HepG2 (cell line): ENCODE results near the gene TRAF4. TPM values are rescaled to one million over a fixed set of nuclear protein-coding genes. Genes with fewer than 3 reads are reported as not detected.
A peak's percentile ranks its signal among the peaks of the same experiment; 100 is the strongest.

Experiments used
- ARID2 ChIP-seq: sonication (generic); formaldehyde crosslinking; IDR thresholded peaks from 2 replicates; pipeline ENCODE4 v1.8.1; 2022; ENCODE audit warnings: mild to moderate bottlenecking, missing genetic modification reagents, borderline replicate concordance
- EED ChIP-seq: sonication (generic); formaldehyde crosslinking; IDR thresholded peaks from 2 replicates; pipeline ENCODE4 v1.5.0; 2020; ENCODE audit warnings: mild to moderate bottlenecking, missing genetic modification reagents
- ERF ChIP-seq: IDR thresholded peaks from 2 replicates; pipeline ENCODE4 v1.6.1; 2018; ENCODE audit warnings: missing biosample characterization, missing genetic modification reagents
- ESRRA ChIP-seq: sonication (generic); formaldehyde crosslinking; IDR thresholded peaks from 2 replicates; pipeline ENCODE4 v1.5.1; 2020; ENCODE audit warnings: mild to moderate bottlenecking, low read depth, missing genetic modification reagents
- HIVEP1 ChIP-seq: sonication (generic); formaldehyde crosslinking; IDR thresholded peaks from 2 replicates; pipeline ENCODE4 v1.4.0; 2020; ENCODE audit warnings: mild to moderate bottlenecking, missing genetic modification reagents
- MED1 ChIP-seq: sonication (generic); formaldehyde crosslinking; IDR thresholded peaks from 2 replicates; pipeline ENCODE4 v1.4.0; 2020; ENCODE audit warnings: missing genetic modification reagents
- SAFB2 ChIP-seq: sonication (generic); formaldehyde crosslinking; IDR thresholded peaks from 2 replicates; pipeline ENCODE4 v1.5.1; 2020; ENCODE audit warnings: missing genetic modification reagents, low read depth, mild to moderate bottlenecking, borderline replicate concordance
- SNAPC2 ChIP-seq: sonication (generic); formaldehyde crosslinking; IDR thresholded peaks from 2 replicates; pipeline ENCODE4 v1.8.1; 2022; ENCODE audit warnings: mild to moderate bottlenecking, missing genetic modification reagents
- SUZ12 ChIP-seq: fragments of 150-350 bp; IDR thresholded peaks from 2 replicates; pipeline ENCODE4 v1.6.1; 2014; ENCODE audit warnings: low read depth, low read length
- TAF1 ChIP-seq: sonication (generic); formaldehyde crosslinking; IDR thresholded peaks from 2 replicates; pipeline ENCODE4 v1.4.0; 2020; ENCODE audit warnings: missing genetic modification reagents
- TBX3 ChIP-seq: fragments of 450-650 bp; IDR thresholded peaks from 2 replicates; pipeline ENCODE4 v1.6.1; 2017; ENCODE audit warnings: antibody characterized with exemption, mild to moderate bottlenecking, inconsistent platforms, borderline replicate concordance
- TOPORS ChIP-seq: sonication (generic); formaldehyde crosslinking; IDR thresholded peaks from 2 replicates; pipeline ENCODE4 v1.8.0; 2023; ENCODE audit warnings: mild to moderate bottlenecking, missing genetic modification reagents
- TP53 ChIP-seq: sonication (generic); formaldehyde crosslinking; conservative IDR thresholded peaks from 2 replicates; pipeline ENCODE4 v1.4.0; 2020; ENCODE audit warnings: missing genetic modification reagents
- ZNF160 ChIP-seq: sonication (generic); formaldehyde crosslinking; IDR thresholded peaks from 2 replicates; pipeline ENCODE4 v1.8.0; 2022; ENCODE audit warnings: mild to moderate bottlenecking, inconsistent platforms, missing genetic modification reagents
- ZNF441 ChIP-seq: sonication (generic); formaldehyde crosslinking; IDR thresholded peaks from 2 replicates; pipeline ENCODE4 v1.7.0; 2021; ENCODE audit warnings: missing genetic modification reagents, borderline replicate concordance
- ZNF496 ChIP-seq: sonication (generic); formaldehyde crosslinking; IDR thresholded peaks from 2 replicates; pipeline ENCODE4 v1.8.1; 2023; ENCODE audit warnings: mild to moderate bottlenecking, moderate library complexity, missing genetic modification reagents; ENCODE audit not compliant: insufficient replicate concordance
- ZNF589 ChIP-seq: sonication (generic); formaldehyde crosslinking; conservative IDR thresholded peaks from 2 replicates; pipeline ENCODE4 v1.8.0; 2022; ENCODE audit warnings: mild to moderate bottlenecking, moderate library complexity, missing genetic modification reagents
- ZNF614 ChIP-seq: IDR thresholded peaks from 2 replicates; pipeline ENCODE4 v1.6.1; 2018; ENCODE audit warnings: missing biosample characterization, missing genetic modification reagents, inconsistent platforms, borderline replicate concordance
- ZNF615 ChIP-seq: sonication (generic); formaldehyde crosslinking; IDR thresholded peaks from 2 replicates; pipeline ENCODE4 v1.5.0; 2020; ENCODE audit warnings: mild to moderate bottlenecking, missing genetic modification reagents, borderline replicate concordance
- ZNF850 ChIP-seq: sonication (generic); formaldehyde crosslinking; conservative IDR thresholded peaks from 2 replicates; pipeline ENCODE4 v1.9.0; 2021; ENCODE audit warnings: mild to moderate bottlenecking, missing genetic modification reagents
- polyA plus RNA-seq, 8 experiments: library from polyadenylated mRNA; depleted of rRNA in 3 of 8; stranded (reverse) in 7 of 8; unstranded in 1 of 8; fragments of >200 nt; fragmentation: Illumina TruSeq in 4 of 8; extraction: Trizol in 4 of 8; gene quantifications; 2 replicates each; pipeline versions ENCODE4 v1.2.1 to v1.2.3, GENCODE V29; 2011 to 2016; ENCODE audit warnings: low read depth in 4 of 8, missing spikeins in 1 of 8, mixed read lengths in 1 of 8; ENCODE audit not compliant: insufficient read depth in 1 of 8
- total RNA-seq, 5 experiments: library from RNA; depleted of rRNA; stranded (reverse); fragments of >200 nt; fragmentation: Illumina TruSeq; extraction: Trizol; gene quantifications; 2 replicates each; pipeline ENCODE4 v1.2.3, GENCODE V29; 2016; ENCODE audit warnings: low read depth in 1 of 5
- TF ChIP-seq, protein P1 (sequence below): sonication (generic); formaldehyde crosslinking; IDR thresholded peaks from 2 replicates; pipeline ENCODE4 v1.5.0; 2020; ENCODE audit warnings: missing genetic modification reagents
- TF ChIP-seq, protein P2 (sequence below): sonication (generic); formaldehyde crosslinking; IDR thresholded peaks from 2 replicates; pipeline ENCODE4 v1.4.0; 2020; ENCODE audit warnings: missing genetic modification reagents
- TF ChIP-seq, protein P3 (sequence below): sonication (generic); formaldehyde crosslinking; IDR thresholded peaks from 2 replicates; pipeline ENCODE4 v1.8.1; 2023; ENCODE audit warnings: mild to moderate bottlenecking, missing genetic modification reagents
- TF ChIP-seq, protein P4 (sequence below): sonication (generic); formaldehyde crosslinking; IDR thresholded peaks from 2 replicates; pipeline ENCODE4 v1.4.0; 2020; ENCODE audit warnings: mild to moderate bottlenecking, low read depth, missing genetic modification reagents

Gene TRAF4
- total and polyA plus RNA-seq, 2 of the 13 experiments (the other 11 are each of a cell fraction or from before 2014, with no cell fraction given): 86.0 to 89.9 TPM

- TF ChIP-seq ZNF496 (CRISPR knock-in tag) (no peak), ERF (no peak), MED1 (CRISPR knock-in tag) (peak; percentile 58; the same call in 1 of the 2 replicates), ZNF615 (CRISPR knock-in tag) (no peak), ESRRA (CRISPR knock-in tag) (peak; percentile 53; the same call in 1 of the 2 replicates), ZNF850 (no peak), SNAPC2 (CRISPR knock-in tag) (peak; percentile 88; the same call in 1 of the 2 replicates), TOPORS (CRISPR knock-in tag) (peak; percentile 49; the same call in 1 of the 2 replicates), EED (CRISPR knock-in tag) (0 out of 2 replicates have a peak, but pooled peaks have one; percentile 54), HIVEP1 (CRISPR knock-in tag) (no peak; the same call in 1 of the 2 replicates), ZNF614 (CRISPR knock-in tag) (no peak), ZNF589 (no peak), TAF1 (peak; percentile 75), SUZ12 (no peak), TBX3 (peak; percentile 31; the same call in 1 of the 2 replicates), TP53 (CRISPR knock-in tag) (0 out of 2 replicates have a peak, but pooled peaks have one; percentile 25), ZNF441 (CRISPR knock-in tag) (no peak), SAFB2 (CRISPR knock-in tag) (no peak), ZNF160 (CRISPR knock-in tag) (no peak), ARID2 (peak; percentile 33; the same call in 1 of the 2 replicates)
- TF ChIP-seq, protein P1, sequence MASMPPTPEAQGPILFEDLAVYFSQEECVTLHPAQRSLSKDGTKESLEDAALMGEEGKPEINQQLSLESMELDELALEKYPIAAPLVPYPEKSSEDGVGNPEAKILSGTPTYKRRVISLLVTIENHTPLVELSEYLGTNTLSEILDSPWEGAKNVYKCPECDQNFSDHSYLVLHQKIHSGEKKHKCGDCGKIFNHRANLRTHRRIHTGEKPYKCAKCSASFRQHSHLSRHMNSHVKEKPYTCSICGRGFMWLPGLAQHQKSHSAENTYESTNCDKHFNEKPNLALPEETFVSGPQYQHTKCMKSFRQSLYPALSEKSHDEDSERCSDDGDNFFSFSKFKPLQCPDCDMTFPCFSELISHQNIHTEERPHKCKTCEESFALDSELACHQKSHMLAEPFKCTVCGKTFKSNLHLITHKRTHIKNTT (CRISPR knock-in tag): no peak
- TF ChIP-seq, protein P2, sequence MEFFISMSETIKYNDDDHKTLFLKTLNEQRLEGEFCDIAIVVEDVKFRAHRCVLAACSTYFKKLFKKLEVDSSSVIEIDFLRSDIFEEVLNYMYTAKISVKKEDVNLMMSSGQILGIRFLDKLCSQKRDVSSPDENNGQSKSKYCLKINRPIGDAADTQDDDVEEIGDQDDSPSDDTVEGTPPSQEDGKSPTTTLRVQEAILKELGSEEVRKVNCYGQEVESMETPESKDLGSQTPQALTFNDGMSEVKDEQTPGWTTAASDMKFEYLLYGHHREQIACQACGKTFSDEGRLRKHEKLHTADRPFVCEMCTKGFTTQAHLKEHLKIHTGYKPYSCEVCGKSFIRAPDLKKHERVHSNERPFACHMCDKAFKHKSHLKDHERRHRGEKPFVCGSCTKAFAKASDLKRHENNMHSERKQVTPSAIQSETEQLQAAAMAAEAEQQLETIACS (CRISPR knock-in tag): 0 out of 2 replicates have a peak, but pooled peaks have one; percentile 38
- TF ChIP-seq, protein P3, sequence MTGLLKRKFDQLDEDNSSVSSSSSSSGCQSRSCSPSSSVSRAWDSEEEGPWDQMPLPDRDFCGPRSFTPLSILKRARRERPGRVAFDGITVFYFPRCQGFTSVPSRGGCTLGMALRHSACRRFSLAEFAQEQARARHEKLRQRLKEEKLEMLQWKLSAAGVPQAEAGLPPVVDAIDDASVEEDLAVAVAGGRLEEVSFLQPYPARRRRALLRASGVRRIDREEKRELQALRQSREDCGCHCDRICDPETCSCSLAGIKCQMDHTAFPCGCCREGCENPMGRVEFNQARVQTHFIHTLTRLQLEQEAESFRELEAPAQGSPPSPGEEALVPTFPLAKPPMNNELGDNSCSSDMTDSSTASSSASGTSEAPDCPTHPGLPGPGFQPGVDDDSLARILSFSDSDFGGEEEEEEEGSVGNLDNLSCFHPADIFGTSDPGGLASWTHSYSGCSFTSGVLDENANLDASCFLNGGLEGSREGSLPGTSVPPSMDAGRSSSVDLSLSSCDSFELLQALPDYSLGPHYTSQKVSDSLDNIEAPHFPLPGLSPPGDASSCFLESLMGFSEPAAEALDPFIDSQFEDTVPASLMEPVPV (CRISPR knock-in tag): peak; percentile 87
- TF ChIP-seq, protein P4, sequence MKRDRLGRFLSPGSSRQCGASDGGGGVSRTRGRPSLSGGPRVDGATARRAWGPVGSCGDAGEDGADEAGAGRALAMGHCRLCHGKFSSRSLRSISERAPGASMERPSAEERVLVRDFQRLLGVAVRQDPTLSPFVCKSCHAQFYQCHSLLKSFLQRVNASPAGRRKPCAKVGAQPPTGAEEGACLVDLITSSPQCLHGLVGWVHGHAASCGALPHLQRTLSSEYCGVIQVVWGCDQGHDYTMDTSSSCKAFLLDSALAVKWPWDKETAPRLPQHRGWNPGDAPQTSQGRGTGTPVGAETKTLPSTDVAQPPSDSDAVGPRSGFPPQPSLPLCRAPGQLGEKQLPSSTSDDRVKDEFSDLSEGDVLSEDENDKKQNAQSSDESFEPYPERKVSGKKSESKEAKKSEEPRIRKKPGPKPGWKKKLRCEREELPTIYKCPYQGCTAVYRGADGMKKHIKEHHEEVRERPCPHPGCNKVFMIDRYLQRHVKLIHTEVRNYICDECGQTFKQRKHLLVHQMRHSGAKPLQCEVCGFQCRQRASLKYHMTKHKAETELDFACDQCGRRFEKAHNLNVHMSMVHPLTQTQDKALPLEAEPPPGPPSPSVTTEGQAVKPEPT (CRISPR knock-in tag): peak; percentile 61; the same call in 1 of the 2 replicates
These were observed 15.2 kb upstream of the TRAF4 start, which contains the start of gene NEK8 (continued) for GRCh38 chr17:28728364-28729200.
